ENCODE results near the gene ARF6. TPM values are rescaled to one million over a fixed set of nuclear protein-coding genes. Genes with fewer than 3 reads are reported as not detected.
A peak's percentile ranks its signal among the peaks of the same experiment; 100 is the strongest.

Gene ARF6
- total RNA-seq, 1 experiment from 2014 or later = 88.8 TPM

DNA sequence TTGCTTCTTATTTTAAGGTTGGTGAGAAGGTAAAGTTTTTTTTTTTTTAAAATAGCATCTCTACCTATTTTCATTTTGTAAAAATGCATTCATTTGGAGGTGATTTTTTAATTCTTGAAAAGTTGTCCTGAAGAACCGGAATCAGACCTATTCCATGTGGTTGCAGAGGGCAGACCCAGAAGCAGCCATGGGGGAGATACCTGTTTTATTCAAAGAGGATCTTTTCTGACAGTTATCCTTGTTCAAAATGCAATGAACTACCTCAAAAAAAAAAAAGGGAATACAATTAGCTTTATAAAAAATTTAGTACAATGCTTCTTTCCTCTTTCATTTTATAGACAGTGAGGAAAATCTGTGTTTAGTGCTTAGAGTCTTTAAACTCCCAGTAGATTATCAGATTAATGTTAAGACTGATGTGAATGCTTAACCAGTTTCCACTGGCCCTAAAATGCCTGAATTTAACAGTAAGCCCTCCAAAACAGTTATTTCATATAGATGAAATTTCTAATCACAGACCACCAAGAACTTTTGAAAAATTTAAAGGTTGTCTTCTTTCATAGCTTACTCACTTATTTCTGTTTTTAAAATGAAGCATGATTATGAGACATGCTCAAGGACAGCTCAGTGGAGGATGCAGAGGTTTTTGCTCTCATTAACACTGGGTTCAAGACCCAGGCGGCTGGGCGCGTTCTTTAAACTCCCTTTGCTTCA lies 31.7 kb upstream of the ARF6 start (continued):
- TF ChIP-seq JUND (IDR thresholded peaks at IDR 0.05) = no peak
- TF ChIP-seq, protein P1, sequence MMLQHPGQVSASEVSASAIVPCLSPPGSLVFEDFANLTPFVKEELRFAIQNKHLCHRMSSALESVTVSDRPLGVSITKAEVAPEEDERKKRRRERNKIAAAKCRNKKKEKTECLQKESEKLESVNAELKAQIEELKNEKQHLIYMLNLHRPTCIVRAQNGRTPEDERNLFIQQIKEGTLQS (IDR thresholded peaks at IDR 0.05) = no peak
- TF ChIP-seq EZH2phosphoT487 (IDR thresholded peaks at IDR 0.05; ENCODE audit: borderline replicate concordance) = no peak
- TF ChIP-seq POLR2AphosphoS5 (IDR thresholded peaks at IDR 0.05; ENCODE audit: low read depth, low read length) = no peak

GRCh38 chr14:49861699-49862088 lies 31.2 kb upstream of the ARF6 start:
- peaks cover 9 to 37% of the 10 kb centered on the region in 2 experiments; a peak in 3 of 4 replicates for H3K4me1 ChIP-seq (ENCODE audit: control insufficient read depth in 1 of 2, insufficient read depth in 2 of 2, low read length in 2 of 2)
- peak overlapping the region; percentile 100 for H2AFZ ChIP-seq (ENCODE audit: low read depth, low read length, poor library complexity, severe bottlenecking)
- BruUV-seq (replicated peaks) = no TSS peak
- TF ChIP-seq EZH2 (IDR thresholded peaks at IDR 0.05) (no peak), FOSL1 (IDR thresholded peaks at IDR 0.05; ENCODE audit: low read depth) (no peak), ELF1 (IDR thresholded peaks at IDR 0.05; ENCODE audit: borderline replicate concordance, low read depth) (no peak), SRF (IDR thresholded peaks at IDR 0.05; ENCODE audit: low read depth) (peak; percentile 85)
- TF ChIP-seq, protein P2, sequence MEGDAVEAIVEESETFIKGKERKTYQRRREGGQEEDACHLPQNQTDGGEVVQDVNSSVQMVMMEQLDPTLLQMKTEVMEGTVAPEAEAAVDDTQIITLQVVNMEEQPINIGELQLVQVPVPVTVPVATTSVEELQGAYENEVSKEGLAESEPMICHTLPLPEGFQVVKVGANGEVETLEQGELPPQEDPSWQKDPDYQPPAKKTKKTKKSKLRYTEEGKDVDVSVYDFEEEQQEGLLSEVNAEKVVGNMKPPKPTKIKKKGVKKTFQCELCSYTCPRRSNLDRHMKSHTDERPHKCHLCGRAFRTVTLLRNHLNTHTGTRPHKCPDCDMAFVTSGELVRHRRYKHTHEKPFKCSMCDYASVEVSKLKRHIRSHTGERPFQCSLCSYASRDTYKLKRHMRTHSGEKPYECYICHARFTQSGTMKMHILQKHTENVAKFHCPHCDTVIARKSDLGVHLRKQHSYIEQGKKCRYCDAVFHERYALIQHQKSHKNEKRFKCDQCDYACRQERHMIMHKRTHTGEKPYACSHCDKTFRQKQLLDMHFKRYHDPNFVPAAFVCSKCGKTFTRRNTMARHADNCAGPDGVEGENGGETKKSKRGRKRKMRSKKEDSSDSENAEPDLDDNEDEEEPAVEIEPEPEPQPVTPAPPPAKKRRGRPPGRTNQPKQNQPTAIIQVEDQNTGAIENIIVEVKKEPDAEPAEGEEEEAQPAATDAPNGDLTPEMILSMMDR (IDR thresholded peaks at IDR 0.05 in 2 of 3, conservative IDR thresholded peaks at IDR 0.05 in 1 of 3; ENCODE audit: borderline replicate concordance in 1 of 3, insufficient read depth in 1 of 3, low read depth in 2 of 3, low read length in 2 of 3) = no peak
- no peaks in the 10 kb centered on the region for H4K20me1 ChIP-seq (ENCODE audit: insufficient read depth)
- H3K79me2 ChIP-seq (ENCODE audit: insufficient read depth, low read length) = no peaks in the 10 kb centered on the region
- ChIA-PET RAD21 (ENCODE audit: low non-redundant PET in 1 of 2, low total read pairs in 2 of 2, uncharacterized antibody in 2 of 2, unreplicated experiment in 2 of 2) (interaction anchor here in 1 of 2 experiments (1.3 kb wide), 1 partner anchor 9 kb away, joined by 3 read pairs; the partner anchor contains the start of gene NEMF), CTCF (interaction anchor here (0.8 to 4.6 kb wide), 22 partner anchors 9 to 449 kb away, joined by 3 to 76 read pairs (median 4); partner anchors contain the start of genes NEMF and RPS29), POLR2A (interaction anchor here (1.0 to 1.6 kb wide), 5 partner anchors 9 to 241 kb away, joined by 3 to 8 read pairs (median 4); partner anchors contain the start of genes MGAT2, NEMF and RPL36AL)
- intact Hi-C loops (cut with micrococcal nuclease) = loop anchor here (2.0 to 10.0 kb wide), 4 partner anchors 141 to 671 kb away; partner anchors contain the start of genes DMAC2L, L2HGDH, MAP4K5 and SOS2
- peak overlapping the region; percentile 77 to 80 for H3K4me3 ChIP-seq (replicated peaks in 1 of 2; ENCODE audit: low read depth in 1 of 2, low read length in 2 of 2)
- peak overlapping the region; percentile 98 for H3K4me2 ChIP-seq (ENCODE audit: low read length)
- H3K9me2 ChIP-seq (ENCODE audit: insufficient read depth) = no peaks in the 10 kb centered on the region
- peak overlapping the region; percentile 74 for H3K27ac ChIP-seq (ENCODE audit: low read depth, low read length)
- ATAC-seq (peak; percentile 16), DNase-seq (ENCODE audit: low read depth, low spot score) (no peak)
- H3K9ac ChIP-seq (ENCODE audit: low read length) = peak overlapping the region; percentile 77
- no peaks in the 10 kb centered on the region for H3K27me3 ChIP-seq (ENCODE audit: insufficient read depth, low read length)
- H3K9me3 ChIP-seq (ENCODE audit: control insufficient read depth in 1 of 2, insufficient read depth in 1 of 2, low read depth in 1 of 2, low read length in 2 of 2) = no peaks in the 10 kb centered on the region
- H3K36me3 ChIP-seq (ENCODE audit: control insufficient read depth in 1 of 2, insufficient read depth in 2 of 2, low read length in 2 of 2) = no peaks in the 10 kb centered on the region

Measured in HCT116 (cell line).